Mesodermal cell (in vitro differentiated cells): ENCODE results near the gene EGLN1.

ENCODE experiments used
- H3K27ac ChIP-seq: 2 replicates; pipeline ENCODE4 v1.7.0; 2013; ENCODE audit warnings: mild to moderate bottlenecking, low read depth, low read length, moderate library complexity; ENCODE audit not compliant: severe bottlenecking
- H3K36me3 ChIP-seq: 2 replicates; pipeline ENCODE4 v1.7.1; 2013; ENCODE audit warnings: mild to moderate bottlenecking, low read length, moderate library complexity; ENCODE audit not compliant: control insufficient read depth, insufficient read depth
- H3K4me1 ChIP-seq: one replicate; pipeline ENCODE4 v1.7.1; 2013; ENCODE audit warnings: mild to moderate bottlenecking, low read length; ENCODE audit not compliant: insufficient read depth, control insufficient read depth, poor library complexity, severe bottlenecking
- H3K4me3 ChIP-seq: 2 replicates; pipeline ENCODE4 v1.7.0; 2013; ENCODE audit warnings: low read length, control low read depth, mild to moderate bottlenecking; ENCODE audit not compliant: insufficient read depth, poor library complexity, severe bottlenecking; ENCODE audit errors: extremely low read depth
- H3K9me3 ChIP-seq: 2 replicates; pipeline ENCODE4 v1.7.1; 2013; ENCODE audit warnings: mild to moderate bottlenecking, low read length, moderate library complexity; ENCODE audit not compliant: control insufficient read depth
- WGBS, 2 experiments: methylation state at CpG; one replicate each; pipeline ENCODE4 v1.1.5; 2013; ENCODE audit warnings: missing lambda C conversion rate in 2 of 2; ENCODE audit not compliant: insufficient coverage in 2 of 2; 5-methylcytosine and 5-hydroxymethylcytosine counted together

EGLN1 gene

GRCh38 chr1:231396643-231397042 is 25.4 kb downstream of the EGLN1 start:
- H3K4me3 ChIP-seq: no peak overlapping the region
- peaks cover 42% of the 10 kb centered on the region for H3K4me1 ChIP-seq
- H3K36me3 ChIP-seq: no peaks in the 10 kb centered on the region
- no peaks in the 10 kb centered on the region for H3K9me3 ChIP-seq
- 83 to 85% methylated on average over 2 of the region's 2 CpGs for WGBS, 2 experiments
- H3K27ac ChIP-seq: peak overlapping the region; percentile 100

GRCh38 chr1:231395998-231396390 is 26.1 kb downstream of the EGLN1 start:
- Histone ChIP-seq H3K9me3 (no peaks in the 10 kb centered on the region), H3K4me3 (no peak overlapping the region), H3K27ac (peak overlapping the region; percentile 100), H3K36me3 (peaks cover 3% of the 10 kb centered on the region), H3K4me1 (peaks cover 46% of the 10 kb centered on the region)
- 94% methylated on average over 3 of the region's 4 CpGs; no CpG with 5 or more reads in 1 of the 2 experiments for WGBS, 2 experiments

DNA sequence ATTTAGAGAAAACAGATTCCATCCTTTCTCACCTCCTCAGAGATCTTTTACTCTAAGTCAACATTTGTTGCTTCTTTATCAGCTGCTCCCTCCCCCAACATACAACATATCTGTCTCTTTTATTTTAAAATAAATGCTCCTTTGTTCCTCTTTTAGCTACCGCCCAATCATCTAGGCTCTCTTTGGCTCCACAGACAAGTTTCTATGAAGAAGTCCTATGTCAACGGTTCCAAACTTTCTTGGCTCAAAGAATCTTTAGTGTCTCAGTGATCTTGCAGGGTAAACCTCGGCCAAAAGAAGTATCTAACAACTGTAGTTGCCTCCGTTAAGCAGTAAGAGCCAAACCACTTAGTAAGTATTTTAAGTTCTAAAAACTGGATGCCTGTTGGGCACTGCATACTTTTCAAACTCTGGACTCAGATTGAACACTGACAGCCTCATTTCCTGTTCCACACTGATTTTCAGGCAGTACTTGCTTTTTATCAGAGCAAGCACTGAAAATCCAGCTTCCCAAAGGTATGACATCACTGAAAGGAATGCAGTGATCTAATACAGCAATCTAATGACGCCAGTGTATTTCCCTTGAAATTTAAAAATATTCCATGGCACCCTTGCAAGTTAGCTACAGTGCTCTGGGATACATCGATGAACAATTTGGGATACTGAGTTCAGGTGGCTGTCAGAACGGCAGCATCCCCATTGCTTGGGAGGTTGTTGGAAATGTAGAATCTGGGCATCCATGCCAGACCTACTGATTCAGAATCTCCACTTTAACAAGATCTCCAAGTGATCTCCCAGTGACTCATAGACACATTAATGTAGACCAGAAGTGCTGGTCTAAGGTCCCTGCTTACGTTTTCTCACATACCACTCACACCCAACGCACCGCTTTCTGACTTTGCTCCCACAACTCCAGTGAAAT is 26.8 kb downstream of the EGLN1 start:
- Histone ChIP-seq H3K36me3 (peaks cover 5% of the 10 kb centered on the region), H3K9me3 (no peaks in the 10 kb centered on the region), H3K4me1 (peaks cover 50% of the 10 kb centered on the region), H3K27ac (peak overlapping the region; percentile 100), H3K4me3 (no peak overlapping the region)
- 55 to 64% methylated on average over 6 to 7 of the region's 10 CpGs for WGBS, 2 experiments

DNA sequence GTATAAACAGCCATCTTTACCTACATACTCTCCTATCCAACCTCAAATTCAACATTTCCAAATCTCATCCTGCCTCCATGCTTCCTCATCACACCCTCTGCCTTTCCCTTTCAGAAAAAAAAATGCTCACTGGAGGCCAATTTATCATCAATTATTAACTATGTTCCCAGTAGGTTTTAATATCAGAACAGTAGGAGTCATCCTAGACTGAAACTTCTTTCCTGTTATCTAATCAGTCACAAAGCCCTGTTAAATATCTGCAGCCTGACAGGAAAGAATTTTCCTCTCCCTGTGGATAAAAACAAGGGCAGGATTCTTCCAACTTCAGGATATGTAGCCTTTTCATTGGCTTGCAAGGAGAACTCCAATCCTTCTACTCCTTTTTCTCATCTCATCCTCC is 28.4 kb downstream of the EGLN1 start:
- no peaks in the 10 kb centered on the region for H3K9me3 ChIP-seq
- peaks cover 61% of the 10 kb centered on the region for H3K4me1 ChIP-seq
- peak overlapping the region; percentile 92 for H3K27ac ChIP-seq
- peaks cover 5% of the 10 kb centered on the region for H3K36me3 ChIP-seq
- H3K4me3 ChIP-seq: no peak overlapping the region

DNA sequence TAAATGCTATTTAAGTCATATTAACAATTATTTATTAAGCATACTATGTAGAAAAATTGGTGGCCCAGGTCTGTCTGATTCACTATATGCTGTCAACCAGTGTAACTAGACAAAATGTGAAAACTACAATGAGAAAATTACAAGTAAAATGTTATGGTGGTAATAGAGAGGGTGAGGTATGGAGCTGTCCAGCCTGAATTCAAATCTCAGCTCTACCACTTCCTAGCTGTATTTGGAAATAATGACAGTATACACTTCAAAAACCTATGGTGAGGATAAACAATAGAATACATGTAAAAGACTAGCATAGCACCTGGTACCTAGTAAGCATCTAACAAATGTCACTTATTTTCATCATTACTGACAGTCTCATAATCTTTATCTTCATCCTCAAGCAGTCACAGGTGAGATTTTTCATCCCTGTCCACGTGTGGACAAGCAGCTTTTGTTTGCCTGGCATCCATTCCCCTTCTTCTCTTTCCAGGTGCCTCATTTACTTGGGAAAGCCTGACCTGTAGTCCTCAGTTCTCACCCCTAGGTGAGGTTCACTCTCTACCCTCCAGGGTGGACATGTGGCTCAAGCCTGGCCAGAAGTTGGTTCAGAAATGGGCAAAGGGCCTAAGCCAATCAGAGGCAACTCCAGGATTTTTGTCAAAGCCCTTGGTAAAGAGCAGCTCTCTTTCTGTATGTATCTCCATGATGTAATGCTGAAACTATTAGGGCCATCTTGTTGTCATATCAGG is 29.5 kb downstream of the EGLN1 start:
- H3K9me3 ChIP-seq: no peaks in the 10 kb centered on the region
- no peak overlapping the region for H3K4me3 ChIP-seq
- H3K4me1 ChIP-seq: peaks cover 63% of the 10 kb centered on the region
- peak overlapping the region; percentile 92 for H3K27ac ChIP-seq
- H3K36me3 ChIP-seq: peaks cover 5% of the 10 kb centered on the region
- WGBS, 2 experiments: 80 to 86% methylated on average over 1 of the region's 1 CpG

DNA sequence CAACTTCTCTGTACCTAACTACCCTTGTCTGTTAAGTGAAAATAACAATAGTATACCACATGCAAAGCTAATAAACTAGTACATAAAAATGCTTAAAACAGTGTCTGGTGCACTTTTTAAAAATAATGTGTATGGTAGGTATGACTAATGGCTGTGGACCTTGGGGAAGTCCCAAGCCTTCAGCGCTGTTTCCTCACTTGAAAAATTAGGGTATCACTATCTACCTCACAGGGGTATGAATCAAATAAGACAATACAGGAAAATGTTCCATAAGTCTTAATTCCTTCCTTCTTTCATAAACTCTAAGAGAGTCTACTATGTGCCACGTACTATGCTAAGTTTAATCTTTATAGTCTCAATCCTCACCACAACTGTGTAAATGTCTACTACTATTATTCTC is 32.0 kb downstream of the EGLN1 start:
- Histone ChIP-seq H3K36me3 (peaks cover 5% of the 10 kb centered on the region), H3K27ac (peak overlapping the region; percentile 4), H3K9me3 (no peaks in the 10 kb centered on the region), H3K4me1 (peaks cover 48% of the 10 kb centered on the region), H3K4me3 (no peak overlapping the region)
- WGBS, 2 experiments: 100% methylated on average over 1 of the region's 2 CpGs; no CpG with 5 or more reads in 1 of the 2 experiments

DNA sequence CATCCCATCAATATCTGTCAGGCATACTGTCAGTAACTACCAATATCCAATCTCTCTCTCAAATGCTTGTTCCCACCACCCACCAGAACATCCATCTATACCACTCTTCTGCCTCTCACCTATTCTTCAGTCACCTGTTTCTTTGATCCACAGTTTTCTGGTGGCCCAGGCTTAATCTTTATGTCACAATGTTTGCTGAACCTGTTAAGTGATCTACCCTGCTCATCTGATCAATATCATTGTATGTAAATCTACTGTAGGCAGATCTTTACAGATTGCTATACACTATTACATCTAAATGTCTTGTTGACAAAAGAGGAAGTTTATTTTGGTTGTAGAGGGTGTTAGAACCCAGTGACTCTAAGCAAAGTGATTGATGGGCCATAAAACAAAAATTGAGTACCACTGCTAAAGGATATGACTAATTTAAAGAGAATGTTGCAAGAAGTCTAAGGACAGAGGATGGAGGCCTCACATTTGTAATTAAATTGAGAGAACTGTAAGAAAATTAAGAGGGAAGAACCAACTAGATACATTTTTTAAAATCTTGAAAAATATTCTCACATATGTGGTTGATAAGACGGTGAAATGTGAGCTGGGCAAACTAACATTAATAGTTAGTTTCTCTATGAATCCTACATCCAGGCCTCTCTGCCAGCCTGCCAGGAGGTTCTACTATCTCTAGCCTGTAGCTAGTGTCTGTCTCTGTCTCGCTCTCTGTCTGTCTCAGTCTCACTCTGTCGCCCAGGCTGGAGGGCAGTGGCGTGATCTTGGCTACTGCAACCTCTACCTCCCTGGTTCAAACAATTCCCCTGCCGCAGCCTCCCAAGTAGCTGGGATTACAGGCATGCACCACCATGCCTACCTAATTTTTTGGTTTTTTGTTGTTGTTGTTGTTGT is 34.1 kb downstream of the EGLN1 start:
- peak overlapping the region; percentile 86 for H3K27ac ChIP-seq
- no peaks in the 10 kb centered on the region for H3K9me3 ChIP-seq
- peaks cover 5% of the 10 kb centered on the region for H3K36me3 ChIP-seq
- H3K4me3 ChIP-seq: no peak overlapping the region
- peaks cover 27% of the 10 kb centered on the region for H3K4me1 ChIP-seq
- 82 to 83% methylated on average over 1 to 3 of the region's 5 CpGs for WGBS, 2 experiments

DNA sequence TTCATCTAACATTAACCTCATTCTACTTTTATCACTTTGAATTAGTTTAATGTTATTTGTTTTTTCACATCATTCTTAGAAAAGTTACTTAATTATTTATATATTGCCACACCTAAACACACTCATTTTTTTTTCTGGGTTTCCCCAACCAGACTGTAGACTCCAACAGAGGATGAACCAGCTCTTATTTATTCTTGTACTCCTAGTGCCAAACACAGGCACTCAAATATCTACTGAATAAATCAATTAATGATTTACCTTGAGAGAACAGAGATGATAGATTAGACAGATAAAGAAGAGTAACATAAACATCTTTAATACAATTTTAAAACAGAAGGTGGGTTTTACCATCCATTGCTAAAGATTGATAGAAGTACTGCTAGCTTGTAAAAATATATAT is 35.6 kb downstream of the EGLN1 start:
- Histone ChIP-seq H3K4me3 (no peak overlapping the region), H3K4me1 (peaks cover 21% of the 10 kb centered on the region), H3K9me3 (no peaks in the 10 kb centered on the region), H3K27ac (no peak overlapping the region), H3K36me3 (peaks cover 5% of the 10 kb centered on the region)

GRCh38 chr1:231385416-231385748 is 36.7 kb downstream of the EGLN1 start:
- no peak overlapping the region for H3K27ac ChIP-seq
- 91 to 100% methylated on average over 2 of the region's 2 CpGs for WGBS, 2 experiments
- H3K4me1 ChIP-seq: peaks cover 13% of the 10 kb centered on the region

DNA sequence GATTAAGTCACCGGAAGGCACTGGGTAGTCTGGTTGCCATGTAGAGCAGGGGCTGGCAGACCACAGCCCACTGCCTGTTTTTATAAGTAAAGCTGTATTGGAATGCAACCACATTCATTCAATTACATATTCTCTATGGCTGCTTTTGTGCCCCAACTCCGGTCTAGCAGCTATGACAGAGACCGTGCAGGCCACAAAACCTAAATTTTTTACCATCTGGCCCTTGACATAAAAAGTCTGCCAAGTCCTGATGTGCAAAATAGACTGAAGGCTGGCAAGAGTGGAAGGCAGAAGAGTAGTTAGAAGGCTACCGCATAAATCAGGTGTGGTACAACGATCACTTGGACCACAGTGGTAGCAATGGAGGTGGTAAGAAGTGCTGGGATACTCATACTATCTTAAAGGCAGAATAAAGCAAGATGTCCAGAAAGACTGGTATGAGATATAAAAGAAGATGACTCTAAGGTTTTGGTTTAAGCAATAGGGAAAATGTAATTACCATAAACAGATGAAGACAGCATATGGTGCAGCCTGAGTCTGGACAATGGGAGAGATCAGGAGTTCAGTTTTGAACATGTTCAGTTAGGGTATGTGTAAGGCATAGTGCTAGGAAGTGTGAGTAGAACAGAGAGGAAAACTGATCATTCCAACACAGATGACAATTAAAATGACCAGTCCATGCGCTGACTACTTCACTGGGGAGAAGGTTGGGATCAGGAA is 37.2 kb downstream of the EGLN1 start:
- Histone ChIP-seq H3K9me3 (no peaks in the 10 kb centered on the region), H3K4me1 (peaks cover 9% of the 10 kb centered on the region), H3K36me3 (no peaks in the 10 kb centered on the region), H3K4me3 (no peak overlapping the region), H3K27ac (no peak overlapping the region)
- WGBS, 2 experiments: 95 to 100% methylated on average over 4 to 5 of the region's 6 CpGs

More at GRCh38 chr1:231385416-231385748, 36.7 kb downstream of the EGLN1 start:
- Histone ChIP-seq H3K4me3 (no peak overlapping the region), H3K9me3 (no peaks in the 10 kb centered on the region), H3K36me3 (no peaks in the 10 kb centered on the region)
